Activated CD8-positive, alpha-beta memory T cell treated with anti-CD3 and anti-CD28 coated beads, Interleukin-2, amount 50 U/mL, for 24 hours (primary cell): ENCODE results near the gene MMP24OS.
"Not testable (repeated sequence)": the region's sequence is repeated elsewhere in the genome, so short reads cannot be mapped to it uniquely, and the experiment has no call there.

ENCODE experiments used
- DNase-seq: peaks from one replicate; pipeline ENCODE4 v3.0.0-alpha.2; 2020; ENCODE audit errors: extremely low read depth

Gene MMP24OS

GRCh38 chr20:35275741-35276251, 2.1 kb downstream of the MMP24OS start:
- DNase-seq, result no peak

DNA sequence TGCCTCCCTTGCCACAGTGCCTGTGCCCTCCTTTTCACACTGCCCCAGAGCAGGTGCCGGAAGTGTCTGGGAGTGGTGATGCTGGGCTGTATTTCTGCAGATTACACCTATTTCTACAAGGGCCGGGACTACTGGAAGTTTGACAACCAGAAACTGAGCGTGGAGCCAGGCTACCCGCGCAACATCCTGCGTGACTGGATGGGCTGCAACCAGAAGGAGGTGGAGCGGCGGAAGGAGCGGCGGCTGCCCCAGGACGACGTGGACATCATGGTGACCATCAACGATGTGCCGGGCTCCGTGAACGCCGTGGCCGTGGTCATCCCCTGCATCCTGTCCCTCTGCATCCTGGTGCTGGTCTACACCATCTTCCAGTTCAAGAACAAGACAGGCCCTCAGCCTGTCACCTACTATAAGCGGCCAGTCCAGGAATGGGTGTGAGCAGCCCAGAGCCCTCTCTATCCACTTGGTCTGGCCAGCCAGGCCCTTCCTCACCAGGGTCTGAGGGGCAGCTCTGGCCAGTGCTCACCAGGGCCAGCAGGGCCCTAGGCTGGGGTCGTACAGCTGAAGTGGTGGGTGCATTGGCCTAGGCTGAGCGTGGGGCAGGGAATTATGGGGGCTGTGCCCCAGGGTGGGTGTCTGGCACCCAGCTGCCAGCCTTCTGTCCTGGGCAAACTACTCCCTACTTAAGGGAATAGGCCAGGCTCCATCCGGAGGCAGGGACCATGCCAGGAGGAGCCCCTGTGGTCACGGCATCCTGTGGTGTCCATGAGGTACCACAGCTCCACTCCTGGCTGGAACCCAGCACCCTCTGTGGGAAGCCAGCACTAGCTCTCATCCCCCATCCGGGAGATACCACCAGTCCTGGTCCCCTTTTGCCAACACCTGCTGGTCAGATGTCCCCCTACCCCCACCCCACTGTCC, 3.5 kb downstream of the MMP24OS start:
- DNase-seq, result no peak

GRCh38 chr20:35273449-35274171, 4.3 kb downstream of the MMP24OS start:
- DNase-seq, result no peak

DNA sequence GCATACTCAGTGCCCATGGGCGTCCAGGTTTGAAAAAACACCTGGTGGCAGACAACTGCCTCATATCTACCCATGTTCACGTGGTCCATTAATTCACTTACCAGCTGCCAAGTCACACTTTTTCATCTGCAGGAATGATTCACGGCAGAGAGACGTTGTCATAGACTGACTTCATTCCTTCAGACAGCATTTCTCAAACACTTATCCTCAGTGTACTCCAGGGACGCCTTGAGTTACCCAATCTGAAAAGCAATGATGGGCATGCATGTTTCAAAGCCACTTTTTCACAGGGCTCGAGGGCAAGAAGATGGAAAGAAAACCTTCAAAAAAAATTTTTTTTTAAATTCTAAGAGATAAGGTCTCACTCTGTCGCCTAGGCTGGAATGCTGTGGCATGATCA, 6.0 kb downstream of the MMP24OS start:
- no peak for DNase-seq

DNA sequence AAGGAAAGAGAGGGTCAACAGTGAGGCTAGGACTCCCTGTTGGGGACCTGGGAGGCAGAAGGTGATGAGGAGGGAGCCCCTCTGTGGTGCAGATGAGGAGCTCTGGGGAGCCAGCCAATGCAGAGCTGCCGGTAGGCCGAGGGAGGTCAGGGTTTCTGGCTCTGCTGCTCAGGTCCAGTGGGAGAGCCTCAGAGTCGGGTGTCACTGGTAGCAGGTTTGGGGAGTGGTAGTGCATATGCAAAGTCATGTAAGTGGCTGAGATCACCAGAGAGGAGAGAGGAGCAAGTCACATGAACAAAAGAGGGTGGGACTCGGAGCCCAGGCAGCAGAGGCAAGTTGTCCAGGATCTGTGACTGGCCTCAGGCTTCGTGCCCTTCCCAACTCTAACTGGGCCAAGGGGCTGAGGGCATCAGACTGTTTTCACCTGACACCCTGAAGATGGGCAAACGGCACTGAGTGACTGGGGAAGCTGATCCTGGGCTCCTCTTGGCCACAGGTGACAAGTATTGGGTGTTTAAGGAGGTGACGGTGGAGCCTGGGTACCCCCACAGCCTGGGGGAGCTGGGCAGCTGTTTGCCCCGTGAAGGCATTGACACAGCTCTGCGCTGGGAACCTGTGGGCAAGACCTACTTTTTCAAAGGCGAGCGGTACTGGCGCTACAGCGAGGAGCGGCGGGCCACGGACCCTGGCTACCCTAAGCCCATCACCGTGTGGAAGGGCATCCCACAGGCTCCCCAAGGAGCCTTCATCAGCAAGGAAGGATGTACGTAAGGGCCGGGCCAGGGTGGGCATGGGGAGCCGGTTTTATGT, 6.6 kb downstream of the MMP24OS start:
- DNase-seq, result no peak

- no peak for DNase-seq
Measured at GRCh38 chr20:35270021-35270902, 7.7 kb downstream of the MMP24OS start.

DNA sequence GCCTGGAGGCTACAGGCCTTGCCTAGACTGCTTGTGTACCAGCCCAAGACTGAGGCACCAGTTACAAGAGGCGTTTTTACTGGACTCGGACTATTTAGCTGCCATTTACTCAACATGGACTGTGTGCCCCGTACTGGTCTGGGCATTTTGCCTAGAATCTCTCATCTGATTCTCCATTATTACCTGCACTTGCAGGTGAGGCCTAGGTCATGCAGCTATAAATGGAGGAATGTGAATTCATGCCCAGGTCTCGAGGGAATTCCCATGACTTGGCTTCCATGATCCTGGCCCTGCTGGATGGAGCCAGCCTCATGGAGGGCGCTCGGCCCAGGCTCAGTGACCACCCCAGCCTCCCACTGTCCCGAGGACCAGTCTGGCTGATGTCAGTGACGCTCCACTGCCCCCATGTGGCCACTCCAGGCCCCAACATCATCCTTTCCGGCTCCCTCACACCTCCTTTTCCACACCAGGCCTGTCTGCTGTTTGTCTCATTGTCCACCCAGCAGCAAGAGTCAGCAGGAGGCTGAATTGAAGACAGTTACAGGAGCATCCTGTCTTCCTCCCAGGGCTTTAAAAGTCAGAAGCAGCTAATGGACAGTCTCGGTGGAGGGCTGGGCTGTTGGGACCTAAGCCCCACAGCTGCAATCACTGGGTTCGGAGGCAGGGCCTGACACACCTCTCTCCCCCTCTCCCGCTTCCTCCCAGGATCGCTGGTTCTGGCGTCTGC, 8.7 kb downstream of the MMP24OS start:
- no peak for DNase-seq

- DNase-seq, result no peak
Measured at GRCh38 chr20:35267092-35267491, 10.8 kb downstream of the MMP24OS start.

DNA sequence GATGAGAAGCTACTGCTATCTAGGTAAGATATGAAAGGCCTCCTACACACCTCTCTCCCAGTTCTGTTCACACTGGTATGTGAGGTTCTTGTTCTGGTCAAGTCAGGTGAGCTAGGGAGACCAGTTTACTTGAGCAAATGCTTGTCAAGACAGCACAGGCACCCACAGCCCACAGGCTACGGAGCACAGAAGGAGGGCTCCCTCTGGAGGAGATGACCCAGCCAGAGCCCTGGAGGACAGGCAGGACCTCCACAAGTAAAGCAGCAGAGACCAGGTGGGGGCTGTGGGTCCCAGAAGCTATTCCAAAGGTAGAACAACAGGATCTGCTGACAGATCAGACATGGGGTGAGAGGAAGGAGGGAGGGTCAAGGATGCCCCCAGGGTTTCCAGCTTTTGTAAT, 13.2 kb downstream of the MMP24OS start:
- DNase-seq, result no peak

DNA sequence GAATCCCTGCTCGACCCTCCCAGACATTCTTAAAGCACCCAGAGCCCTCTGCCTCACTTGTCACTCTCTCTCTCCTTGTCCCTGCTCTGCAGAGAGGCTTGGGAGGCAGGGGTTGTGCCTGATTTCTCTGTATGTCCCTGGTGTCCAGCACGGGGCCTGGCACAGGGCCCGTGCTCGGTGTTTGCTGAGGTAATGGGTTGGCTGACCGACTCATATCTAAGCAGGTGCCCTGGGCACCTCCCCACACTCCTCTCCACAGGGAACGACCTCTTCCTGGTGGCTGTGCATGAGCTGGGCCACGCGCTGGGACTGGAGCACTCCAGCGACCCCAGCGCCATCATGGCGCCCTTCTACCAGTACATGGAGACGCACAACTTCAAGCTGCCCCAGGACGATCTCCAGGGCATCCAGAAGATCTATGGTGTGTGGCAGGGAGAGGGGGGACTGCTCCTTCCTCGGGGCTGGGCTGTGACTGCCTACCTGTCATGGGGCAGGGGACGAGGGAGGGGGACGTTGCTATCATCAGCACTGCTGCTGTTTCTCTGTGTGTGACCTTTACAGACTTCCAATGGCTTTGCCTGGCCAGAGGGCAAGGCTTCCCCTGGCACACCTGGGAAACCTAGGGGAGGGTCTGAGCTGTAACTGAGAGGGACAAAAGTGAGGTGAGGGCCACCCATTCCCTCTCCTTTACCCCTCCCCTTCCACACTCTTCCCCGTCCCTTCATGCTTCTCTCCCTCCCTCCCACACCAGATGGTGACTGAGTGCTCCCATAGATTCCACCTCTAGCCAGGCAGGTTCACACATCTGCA, 14.2 kb downstream of the MMP24OS start:
- DNase-seq, result no peak

DNA sequence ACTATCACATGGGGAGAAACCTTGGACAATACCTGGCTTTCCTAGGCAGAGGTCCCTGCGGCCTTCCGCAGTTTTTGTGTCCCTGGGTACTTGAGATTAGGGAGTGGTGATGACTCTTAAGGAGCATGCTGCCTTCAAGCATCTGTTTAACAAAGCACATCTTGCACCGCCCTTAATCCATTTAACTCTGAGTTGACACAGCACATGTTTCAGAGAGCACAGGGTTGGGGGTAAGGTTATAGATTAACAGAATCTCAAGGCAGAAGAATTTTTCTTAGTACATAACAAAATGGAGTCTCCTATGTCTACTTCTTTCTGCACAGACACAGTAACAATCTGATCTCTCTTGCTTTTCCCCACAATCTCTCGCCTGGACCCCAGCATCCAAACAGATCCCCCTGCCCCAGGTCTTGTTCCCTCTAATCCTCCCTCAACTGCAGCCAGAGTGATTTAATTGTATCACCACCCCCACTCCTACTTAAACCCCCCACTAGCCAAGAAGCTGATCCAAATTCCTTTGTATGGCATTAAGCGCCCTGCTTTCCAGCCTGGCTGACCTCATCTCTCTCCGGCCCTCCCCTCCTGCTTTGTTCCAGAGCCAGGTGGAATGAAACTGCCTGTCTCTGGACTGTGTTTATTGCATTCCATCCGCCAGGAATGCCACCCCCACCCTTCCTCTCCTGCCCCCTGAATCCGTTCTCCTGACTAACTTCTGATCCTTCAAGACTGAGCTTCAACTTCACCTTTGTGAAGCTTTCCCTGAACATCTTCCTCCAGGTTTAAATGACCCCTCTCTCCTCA, 15.0 kb downstream of the MMP24OS start:
- DNase-seq, result not testable (repeated sequence)

DNA sequence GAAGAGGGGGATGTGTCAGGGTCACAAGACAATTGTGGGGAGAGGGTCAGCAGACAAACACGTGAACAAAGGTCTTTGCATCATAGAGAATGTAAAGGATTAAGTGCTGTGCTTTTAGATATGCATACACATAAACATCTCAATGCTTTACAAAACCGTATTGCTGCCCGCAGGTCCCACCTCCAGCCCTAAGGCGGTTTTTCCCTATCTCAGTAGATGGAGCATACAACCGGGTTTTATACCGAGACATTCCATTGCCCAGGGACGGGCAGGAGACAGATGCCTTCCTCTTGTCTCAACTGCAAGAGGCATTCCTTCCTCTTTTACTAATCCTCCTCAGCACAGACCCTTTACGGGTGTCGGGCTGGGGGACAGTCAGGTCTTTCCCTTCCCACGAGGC, 15.6 kb downstream of the MMP24OS start:
- DNase-seq, result not testable (repeated sequence)

GRCh38 chr20:35260426-35260825, 17.5 kb downstream of the MMP24OS start:
- DNase-seq, result no peak

DNA sequence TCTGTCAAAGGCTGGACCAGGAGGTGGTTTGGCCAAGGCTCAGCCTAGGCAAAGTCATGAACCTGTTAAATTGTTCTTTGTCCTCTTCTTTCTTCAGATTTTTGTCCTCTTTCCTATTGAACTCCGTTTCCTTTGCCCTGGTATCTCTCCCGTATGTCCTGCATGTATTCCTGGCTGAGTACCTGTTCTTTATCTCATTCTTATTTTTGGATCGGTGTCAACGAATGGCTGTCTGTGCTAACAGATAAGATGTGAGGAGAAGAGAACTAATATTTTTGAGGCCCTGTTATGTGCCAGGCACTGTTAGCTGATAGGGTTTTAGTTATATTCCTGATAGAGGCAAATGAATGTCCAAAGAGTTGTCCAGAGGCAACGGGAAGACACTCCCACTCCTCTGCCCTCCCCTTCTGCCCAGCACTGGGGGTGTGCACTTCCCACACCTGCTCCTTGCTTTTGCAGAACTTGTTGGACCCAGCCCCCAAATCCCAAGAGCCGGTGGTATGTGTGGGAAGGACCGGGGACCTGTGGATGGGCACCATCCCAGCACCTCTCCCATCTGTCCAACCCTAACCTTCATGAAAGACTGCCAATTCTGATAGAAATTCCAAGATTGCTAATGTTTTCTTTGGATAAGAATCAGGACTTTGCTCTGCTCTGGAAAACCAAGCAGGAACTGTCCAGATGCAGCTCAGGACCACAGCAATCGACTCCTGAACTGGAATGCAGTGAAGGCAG, 20.6 kb downstream of the MMP24OS start:
- no peak for DNase-seq

DNA sequence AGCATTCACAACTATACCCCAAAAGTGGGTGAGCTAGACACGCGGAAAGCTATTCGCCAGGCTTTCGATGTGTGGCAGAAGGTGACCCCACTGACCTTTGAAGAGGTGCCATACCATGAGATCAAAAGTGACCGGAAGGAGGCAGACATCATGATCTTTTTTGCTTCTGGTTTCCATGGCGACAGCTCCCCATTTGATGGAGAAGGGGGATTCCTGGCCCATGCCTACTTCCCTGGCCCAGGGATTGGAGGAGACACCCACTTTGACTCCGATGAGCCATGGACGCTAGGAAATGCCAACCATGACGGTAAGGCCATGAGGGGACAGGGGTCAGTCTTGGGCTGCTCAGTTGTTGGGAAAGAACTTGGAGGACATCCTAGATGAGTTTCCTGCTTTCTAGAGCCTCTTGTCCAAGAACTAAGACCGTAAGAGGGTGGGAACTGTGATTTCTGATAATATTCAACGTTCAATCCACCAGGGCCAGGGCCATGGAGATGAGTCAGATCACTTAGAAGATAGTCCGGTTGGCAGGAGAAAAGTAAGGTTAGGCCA, 23.4 kb downstream of the MMP24OS start:
- DNase-seq, result no peak

GRCh38 chr20:35253010-35253409, 24.9 kb downstream of the MMP24OS start:
- DNase-seq, result no peak

DNA sequence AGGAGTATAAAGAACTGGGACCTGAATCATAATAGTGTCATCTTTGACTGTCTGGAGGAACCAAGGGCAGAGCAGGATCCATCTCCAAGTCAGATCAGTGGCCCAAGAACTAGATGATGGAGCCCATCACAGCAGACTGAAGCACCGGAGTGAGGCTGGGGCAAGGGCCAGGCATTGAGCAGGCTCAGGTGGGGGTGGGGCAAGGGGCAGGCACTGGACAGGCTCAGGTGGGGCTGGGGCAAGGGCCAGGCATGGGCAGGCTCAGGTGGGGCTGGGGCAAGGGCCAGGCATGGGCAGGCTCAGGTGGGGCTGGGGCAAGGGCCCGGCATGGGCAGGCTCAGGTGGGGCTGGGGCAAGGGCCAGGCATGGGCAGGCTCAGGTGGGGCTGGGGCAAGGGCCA, 25.3 kb downstream of the MMP24OS start:
- DNase-seq, result not testable (repeated sequence)

DNA sequence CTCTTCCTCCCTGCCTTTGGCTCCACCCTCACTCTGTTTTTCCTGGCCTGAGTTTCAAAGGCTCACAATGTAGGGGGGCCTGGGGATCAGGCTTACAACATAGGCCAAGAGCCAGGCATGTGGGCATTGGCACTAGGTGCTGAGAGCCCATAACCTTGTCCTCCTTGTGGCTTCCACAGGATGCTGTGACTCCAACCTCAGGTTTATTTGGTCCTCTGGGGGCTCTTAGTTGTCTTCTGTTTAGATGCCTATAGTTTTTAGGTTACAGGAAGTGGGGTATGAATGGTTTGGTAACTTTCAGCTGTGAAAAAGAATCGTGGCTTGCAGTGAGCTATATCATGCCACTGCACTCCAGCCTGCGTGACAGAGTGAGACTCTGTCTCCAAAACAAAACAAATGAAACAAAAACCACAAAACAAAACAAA, 25.9 kb downstream of the MMP24OS start:
- DNase-seq, result no peak
